H7 (cell line): ENCODE measurements around the gene CXCL5. TPM values are rescaled to one million over a fixed set of nuclear protein-coding genes. Genes with fewer than 3 reads are reported as not detected.

Experiments
- total RNA-seq: library from RNA; depleted of rRNA; stranded (reverse); fragments of >200 nt; shearing (Covaris generic); gene quantifications from 2 replicates; pipeline ENCODE4 v1.2.3, GENCODE V29; 2014; rRNA removed

Gene CXCL5
- total RNA-seq, 1 experiment from 2014 or later = 0.31 TPM

Other genes with a start within 250 kb of the CXCL5 start
- 0.17 and 1.2 TPM in 2 replicates for gene CXCL6, start 162.0 kb downstream of the CXCL5 start, total RNA-seq
- gene PF4V1, start 145.4 kb downstream of the CXCL5 start, total RNA-seq = not detected in 2 replicates
- gene CXCL1, start 129.3 kb downstream of the CXCL5 start, total RNA-seq = not detected in 2 replicates
- gene PF4, start 16.6 kb downstream of the CXCL5 start, total RNA-seq = 0.33 TPM in 1 of 2 replicates, not detected in the other
- gene PPBP, start 10.5 kb downstream of the CXCL5 start, total RNA-seq = not detected in 2 replicates
- 0.14 and 0.37 TPM in 2 replicates for gene CXCL3, start 40.0 kb upstream of the CXCL5 start, total RNA-seq
- gene CXCL2, start 100.5 kb upstream of the CXCL5 start, total RNA-seq = not detected in 2 replicates
- gene MTHFD2L, start 159.4 kb upstream of the CXCL5 start, total RNA-seq = 6.6 and 7.9 TPM in 2 replicates